Transverse colon (tissue), 4 donors: ENCODE results near the gene TRIM15. TPM values are rescaled to one million over a fixed set of nuclear protein-coding genes. Genes with fewer than 3 reads are reported as not detected.

Experiments
- DNase-seq: peaks from one replicate; pipeline ENCODE4 v3.0.0-alpha.2; 2019
- H3K27ac ChIP-seq, 4 donors: fragments of 200-600 bp; sonication (generic); 2 replicates each; pipeline ENCODE4 v1.5.1; 2016 to 2018; ENCODE audit warnings: inconsistent platforms in 4 of 4
- H3K27me3 ChIP-seq: fragments of 200-600 bp; sonication (generic); 2 replicates; pipeline ENCODE4 v1.5.1; 2017; ENCODE audit warnings: inconsistent platforms
- H3K36me3 ChIP-seq, 4 donors: fragments of 200-600 bp; sonication (generic); 2 replicates each; pipeline ENCODE4 v1.5.1; 2017 to 2019; ENCODE audit warnings: inconsistent platforms in 4 of 4
- H3K4me1 ChIP-seq, 4 donors: fragments of 200-600 bp; sonication (generic); 2 replicates each; pipeline ENCODE4 v1.5.1; 2017 to 2020; ENCODE audit warnings: inconsistent platforms in 4 of 4
- H3K4me3 ChIP-seq, 4 donors: fragments of 200-600 bp; sonication (generic); 1 replicate in 1 of 4; 2 replicates in 3 of 4; pipeline versions ENCODE4 v1.5.1 to v1.6.1; 2017 to 2019; ENCODE audit warnings: inconsistent platforms in 4 of 4
- H3K9me3 ChIP-seq, 2 donors: fragments of 200-600 bp; sonication (generic); 2 replicates each; pipeline ENCODE4 v1.5.1; 2017 to 2019; ENCODE audit warnings: inconsistent platforms in 2 of 2
- CTCF ChIP-seq, 5 experiments: fragments of 200-600 bp in 3 of 5; fragments of 450-650 bp in 2 of 5; sonication (generic) in 3 of 5; IDR thresholded peaks; 1 replicate in 2 of 5; 2 replicates in 3 of 5; pipeline ENCODE4 v1.5.1; 2016 to 2017; ENCODE audit warnings: antibody characterized with exemption in 5 of 5, inconsistent platforms in 3 of 5, mild to moderate bottlenecking in 2 of 5, moderate library complexity in 1 of 5
- EP300 ChIP-seq: sonication (generic); formaldehyde crosslinking; IDR thresholded peaks from one replicate; pipeline ENCODE4 v1.6.1; 2017; ENCODE audit warnings: antibody characterized with exemption, low read depth
- POLR2A ChIP-seq: fragments of 450-650 bp; IDR thresholded peaks from one replicate; pipeline ENCODE4 v1.6.1; 2016; ENCODE audit warnings: antibody characterized with exemption, mild to moderate bottlenecking, moderate library complexity
- POLR2AphosphoS5 ChIP-seq, 3 donors: sonication (generic); formaldehyde crosslinking; IDR thresholded peaks; one replicate each; pipeline ENCODE4 v1.6.1; 2016; ENCODE audit warnings: antibody characterized with exemption in 3 of 3
- WGBS, 2 donors: methylation state at CpG; one replicate each; pipeline ENCODE4 v1.1.5; 2018; ENCODE audit warnings: low coverage in 1 of 2; 5-methylcytosine and 5-hydroxymethylcytosine counted together
- in situ Hi-C, 4 donors: fragments of 200-750 bp; cut with MboI; loops; one replicate each; pipeline versions ENCODE4 v1.15.0 to v1.15.1; 2017; ENCODE audit warnings: low sequenced_read_pairs in 3 of 4, low pct_ligation_motif_present in 1 of 4, low pct_unique_long_range_greater_than_20kb in 1 of 4
- intact Hi-C: fragments of 100-400 bp; cut with DNase I; formaldehyde crosslinking; loops from one replicate; pipeline ENCODE4 v1.15.1; 2023; ENCODE audit warnings: low total_unique reads
- total RNA-seq, 4 donors: library from RNA; depleted of rRNA; stranded (reverse); fragments of >200 nt; gene quantifications; one replicate each; pipeline ENCODE4 v1.1.0, GENCODE V29; 2016

The TRIM15 gene
- total RNA-seq, 4 donors from 2014 or later: 5.8 to 90.7 (median 51.8) TPM

GRCh38 chr6:30157999-30158398 is 5.3 kb upstream of the TRIM15 start:
- H3K36me3 ChIP-seq: no peaks in the 10 kb centered on the region
- no peak for DNase-seq
- H3K4me3 ChIP-seq: no peak overlapping the region
- peaks cover 0 to 37% (median 28%) of the 10 kb centered on the region in 4 donors for H3K4me1 ChIP-seq
- intact Hi-C loops: no loop called here
- WGBS, 2 donors: 71 to 81% methylated on average over 1 to 2 of the region's 2 CpGs
- in situ Hi-C loops: no loop called here
- H3K9me3 ChIP-seq: no peaks in the 10 kb centered on the region
- no peak for TF ChIP-seq CTCF (IDR thresholded peaks at IDR 0.05)
- no peak for TF ChIP-seq POLR2A
- no peak for TF ChIP-seq POLR2AphosphoS5 (IDR thresholded peaks at IDR 0.05)
- no peak for TF ChIP-seq EP300
- H3K27me3 ChIP-seq: no peaks in the 10 kb centered on the region
- H3K27ac ChIP-seq: no peak overlapping the region

DNA sequence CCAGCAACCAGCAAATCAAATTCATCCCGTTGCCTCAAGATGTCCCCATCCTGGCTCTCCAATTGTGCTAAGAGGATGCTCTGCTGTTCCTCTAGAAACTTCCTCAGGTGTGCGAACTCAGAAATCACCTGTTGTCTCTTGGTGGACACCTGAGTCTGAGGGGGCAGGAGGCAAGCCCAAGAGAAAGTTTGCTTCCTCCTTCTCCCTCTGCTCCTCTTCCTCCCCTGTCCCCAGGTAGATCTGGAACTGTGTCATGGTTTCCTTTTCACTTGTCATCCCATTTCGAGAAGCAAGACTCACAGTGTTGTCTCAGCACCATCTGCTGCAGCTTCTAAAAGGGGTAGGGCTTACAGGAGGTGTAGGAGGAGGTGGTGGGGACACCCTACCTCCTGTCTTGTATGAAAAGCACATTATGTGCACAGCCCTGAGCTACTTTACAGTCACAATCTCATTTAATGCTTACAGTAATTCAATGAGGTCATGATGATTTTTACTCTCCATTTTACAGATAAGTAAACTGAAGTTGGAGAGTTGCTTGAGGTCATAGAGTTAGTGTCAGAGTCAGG is 4.8 kb upstream of the TRIM15 start:
- intact Hi-C loops (no loop called here), in situ Hi-C loops (no loop called here)
- DNase-seq: no peak
- Histone ChIP-seq H3K9me3 (no peaks in the 10 kb centered on the region), H3K27ac (no peak overlapping the region), H3K4me1 (peaks cover 0 to 37% (median 28%) of the 10 kb centered on the region in 4 donors), H3K27me3 (no peaks in the 10 kb centered on the region), H3K4me3 (no peak overlapping the region), H3K36me3 (no peaks in the 10 kb centered on the region)
- WGBS, 2 donors: 55 to 60% methylated on average over 1 to 3 of the region's 3 CpGs
- TF ChIP-seq POLR2A (no peak), CTCF (IDR thresholded peaks at IDR 0.05) (no peak), EP300 (no peak), POLR2AphosphoS5 (IDR thresholded peaks at IDR 0.05) (no peak)

- H3K4me3 ChIP-seq: no peak overlapping the region
- TF ChIP-seq POLR2AphosphoS5 (IDR thresholded peaks at IDR 0.05) (no peak), CTCF (IDR thresholded peaks at IDR 0.05) (no peak), EP300 (no peak), POLR2A (no peak)
- DNase-seq: no peak
- H3K27ac ChIP-seq: no peak overlapping the region
- peaks cover 0 to 24% (median 20%) of the 10 kb centered on the region in 4 donors for H3K4me1 ChIP-seq
- WGBS, 2 donors: 88 to 94% methylated on average over 5 to 17 of the region's 17 CpGs
- H3K9me3 ChIP-seq: no peaks in the 10 kb centered on the region
- H3K36me3 ChIP-seq: no peaks in the 10 kb centered on the region
- no peaks in the 10 kb centered on the region for H3K27me3 ChIP-seq
- in situ Hi-C loops: no loop called here
- intact Hi-C loops: no loop called here
Measured at GRCh38 chr6:30160008-30160784, 3.1 kb upstream of the TRIM15 start.

DNA sequence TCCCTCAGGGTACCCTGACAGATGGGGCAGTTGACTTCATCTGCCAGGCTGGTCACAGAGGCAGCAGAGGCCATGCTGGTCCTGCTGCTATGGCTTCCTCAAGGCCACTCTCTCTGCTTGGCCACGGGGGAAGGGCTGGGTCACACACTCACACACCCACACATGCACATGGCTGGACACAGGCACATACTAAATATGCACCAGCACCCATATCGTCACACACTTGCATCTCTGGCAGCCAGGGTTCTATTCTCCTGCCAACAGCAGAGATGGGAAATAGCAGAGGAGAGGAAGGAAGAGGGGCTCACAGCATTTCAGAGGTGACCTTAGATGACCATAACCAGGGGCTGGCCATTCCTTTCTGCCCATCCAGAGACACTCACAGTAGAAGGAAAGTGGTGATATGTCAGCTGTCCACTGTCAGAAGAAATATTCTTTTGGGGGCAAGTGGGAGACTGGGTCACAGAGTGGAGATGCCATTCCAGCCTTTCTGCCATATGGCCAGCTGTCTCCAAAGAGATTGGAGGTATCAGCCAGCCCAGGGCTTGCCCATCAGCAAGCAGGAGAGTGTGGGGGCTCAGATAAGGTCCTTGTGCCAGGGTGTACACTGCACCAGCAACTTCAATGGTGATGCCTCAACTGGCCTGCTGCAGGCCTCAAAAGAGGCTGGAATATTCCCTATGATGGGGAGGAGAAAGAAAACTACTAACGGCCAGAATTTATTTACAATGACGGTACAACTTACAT is 2.4 kb upstream of the TRIM15 start, which contains the start of gene TRIM10:
TSS of gene TRIM10 (minus strand) at position 427 of the 747 bp plus-strand sequence. CDS start at position 74, 353 bp downstream.
- intact Hi-C loops (no loop called here), in situ Hi-C loops (no loop called here)
- Histone ChIP-seq H3K4me1 (peaks cover 0 to 17% (median 14%) of the 10 kb centered on the region in 4 donors), H3K4me3 (no peak within 1 kb of the TSS), H3K9me3 (no peaks in the 10 kb centered on the region), H3K36me3 (no peaks in the 10 kb centered on the region), H3K27ac (no peak within 1 kb of the TSS), H3K27me3 (no peaks in the 10 kb centered on the region)
- TF ChIP-seq CTCF (IDR thresholded peaks at IDR 0.05) (no peak), POLR2A (no peak), EP300 (no peak), POLR2AphosphoS5 (IDR thresholded peaks at IDR 0.05) (no peak)
- DNase-seq: no peak
- 84 to 100% methylated on average over 2 to 4 of the region's 4 CpGs for WGBS, 2 donors
